GM12878 (cell line): Measurements from ENCODE around the gene GPR31. TPM values are rescaled to one million over a fixed set of nuclear protein-coding genes. Genes with fewer than 3 reads are reported as not detected.

ENCODE experiments used
- ATAC-seq: fragments of 200-7000 bp; cut with Tn5 transposase; 3 replicates; pipeline ENCODE4 v1.9.1; 2020; ENCODE audit warnings: mild to moderate bottlenecking, moderate library complexity
- BruUV-seq: library from RNA; stranded (reverse); fragments of 400-500 nt; replicated peaks from 2 replicates; lab custom pipeline; 2021; lab: Mats Ljungman, UMichigan
- CTCF ChIA-PET: fragments of 300-600 bp; sonication (Branson Sonifier 250); formaldehyde crosslinking; extraction: SDS; loops from one replicate; lab custom pipeline; 2021; ENCODE audit warnings: inconsistent platforms; lab: Yijun Ruan, JAX
- POLR2A ChIA-PET: fragments of 350-600 bp; formaldehyde crosslinking; extraction: SDS; loops from one replicate; lab custom pipeline; 2021; ENCODE audit warnings: inconsistent platforms; lab: Charles Lee
- RAD21 ChIA-PET: fragments of 300-600 bp; sonication (Branson Sonifier 250); formaldehyde crosslinking; loops from one replicate; lab custom pipeline; 2023; ENCODE audit warnings: antibody characterized with exemption; ENCODE audit not compliant: unreplicated experiment; lab: Charles Lee
- SMC1A ChIA-PET: fragments of 300-600 bp; sonication (Branson Sonifier 250); formaldehyde crosslinking; loops from one replicate; lab custom pipeline; 2023; ENCODE audit not compliant: unreplicated experiment, uncharacterized antibody; lab: Charles Lee
- DNase-seq: peaks from one replicate; pipeline ENCODE4 v3.0.0-alpha.2; 2011; ENCODE audit warnings: low read depth, low spot score
- FAIRE-seq: peaks from 3 replicates; lab custom pipeline; 2011; peaks lifted over from hg19 to GRCh38; lab: Jason Lieb, UNC
- H2AFZ ChIP-seq: 2 replicates; pipeline ENCODE4 v1.6.0; 2011; ENCODE audit warnings: low read depth, low read length, control low read depth; ENCODE audit not compliant: control insufficient read depth
- H3K27ac ChIP-seq: 2 replicates; pipeline ENCODE4 v1.5.1; 2011; ENCODE audit warnings: control low read depth; ENCODE audit not compliant: control insufficient read depth, insufficient read depth
- H3K27me3 ChIP-seq, 2 experiments: replicated peaks in 1 of 2; 2 replicates each; pipeline versions ENCODE4 v1.6.0 to v1.6.1; 2011; ENCODE audit warnings: low read length in 1 of 2; ENCODE audit not compliant: control insufficient read depth in 2 of 2, insufficient read depth in 2 of 2
- H3K36me3 ChIP-seq, 2 experiments: 2 replicates each; pipeline ENCODE4 v1.5.1; 2011; ENCODE audit warnings: low read length in 1 of 2; ENCODE audit not compliant: control insufficient read depth in 2 of 2, insufficient read depth in 2 of 2
- H3K4me1 ChIP-seq: 2 replicates; pipeline ENCODE4 v1.6.1; 2011; ENCODE audit warnings: mild to moderate bottlenecking, low read length, moderate library complexity, mixed read lengths; ENCODE audit not compliant: control insufficient read depth, insufficient read depth
- H3K4me2 ChIP-seq: 2 replicates; pipeline ENCODE4 v1.6.0; 2011; ENCODE audit warnings: control low read depth; ENCODE audit not compliant: control insufficient read depth, insufficient read depth
- H3K4me3 ChIP-seq: fragments of 200-600 bp; sonication (generic); 2 replicates; pipeline ENCODE4 v1.5.1; 2016
- H3K79me2 ChIP-seq: 2 replicates; pipeline ENCODE4 v1.6.0; 2011; ENCODE audit warnings: low read length; ENCODE audit not compliant: control insufficient read depth, insufficient read depth
- H3K9ac ChIP-seq: 2 replicates; pipeline ENCODE4 v1.8.0; 2011; ENCODE audit warnings: low read length, control low read depth, mixed read lengths; ENCODE audit not compliant: control insufficient read depth, insufficient read depth
- H3K9me3 ChIP-seq: replicated peaks from 3 replicates; pipeline ENCODE4 v1.5.1; 2011; ENCODE audit warnings: mild to moderate bottlenecking, low read length; ENCODE audit not compliant: control insufficient read depth, insufficient read depth
- H4K20me1 ChIP-seq: 2 replicates; pipeline ENCODE4 v1.6.0; 2011; ENCODE audit not compliant: control insufficient read depth, insufficient read depth
- CBX5 ChIP-seq: sonication (generic); IDR thresholded peaks from 2 replicates; pipeline ENCODE4 v1.6.1; 2016; ENCODE audit warnings: low read depth, moderate library complexity, mild to moderate bottlenecking, inconsistent platforms
- CTCF ChIP-seq, 3 experiments: IDR thresholded peaks in 2 of 3; conservative IDR thresholded peaks in 1 of 3; 2 replicates each; pipeline ENCODE4 v1.5.1; 2011; ENCODE audit warnings: low read depth in 3 of 3, low read length in 3 of 3, mild to moderate bottlenecking in 3 of 3, control low read depth in 2 of 3, moderate library complexity in 2 of 3, inconsistent platforms in 1 of 3, mixed read lengths in 1 of 3; ENCODE audit not compliant: control insufficient read depth in 2 of 3, insufficient read depth in 1 of 3; ENCODE audit errors: extremely low read depth in 1 of 3
- EED ChIP-seq: sonication (generic); IDR thresholded peaks from 2 replicates; pipeline ENCODE4 v1.6.1; 2016; ENCODE audit warnings: antibody characterized with exemption, low read depth
- EGR1 ChIP-seq, 2 experiments: IDR thresholded peaks; 1 replicate in 1 of 2; 2 replicates in 1 of 2; pipeline ENCODE4 v1.6.1; 2011 to 2012; ENCODE audit warnings: low read depth in 2 of 2, low read length in 2 of 2, borderline replicate concordance in 1 of 2, mild to moderate bottlenecking in 1 of 2, moderate library complexity in 1 of 2
- IKZF1 ChIP-seq: fragments of 450-650 bp; conservative IDR thresholded peaks from 2 replicates; pipeline ENCODE4 v1.6.1; 2017; ENCODE audit warnings: antibody characterized with exemption, mild to moderate bottlenecking
- IKZF2 ChIP-seq, 2 experiments: fragments of 450-650 bp; IDR thresholded peaks; 2 replicates each; pipeline ENCODE4 v1.6.1; 2017; ENCODE audit warnings: mild to moderate bottlenecking in 2 of 2, moderate library complexity in 2 of 2
- MYB ChIP-seq: fragments of 150-350 bp; IDR thresholded peaks from 2 replicates; pipeline ENCODE4 v1.6.1; 2014; ENCODE audit warnings: mild to moderate bottlenecking, low read depth, low read length, borderline replicate concordance
- PKNOX1 ChIP-seq: fragments of 450-650 bp; IDR thresholded peaks from 2 replicates; pipeline ENCODE4 v1.6.1; 2016; ENCODE audit warnings: mild to moderate bottlenecking
- POU2F2 ChIP-seq: IDR thresholded peaks from 3 replicates; pipeline ENCODE4 v1.6.1; 2011; ENCODE audit warnings: low read depth, mild to moderate bottlenecking, low read length, borderline replicate concordance
- RAD21 ChIP-seq: IDR thresholded peaks from 2 replicates; pipeline ENCODE4 v1.6.1; 2011; ENCODE audit warnings: mild to moderate bottlenecking, low read depth, low read length, moderate library complexity; ENCODE audit not compliant: insufficient read depth
- RCOR1 ChIP-seq: conservative IDR thresholded peaks from 2 replicates; pipeline ENCODE4 v1.6.1; 2012; ENCODE audit warnings: low read depth, low read length, improper control_type of control experiment
- RUNX3 ChIP-seq: IDR thresholded peaks from 2 replicates; pipeline ENCODE4 v1.6.1; 2012; ENCODE audit warnings: low read length, inconsistent platforms
- SMARCA5 ChIP-seq: fragments of 450-650 bp; IDR thresholded peaks from 2 replicates; pipeline ENCODE4 v1.6.1; 2017; ENCODE audit warnings: mild to moderate bottlenecking
- SPI1 ChIP-seq: IDR thresholded peaks from 2 replicates; pipeline ENCODE4 v1.6.1; 2011; ENCODE audit warnings: low read depth, mild to moderate bottlenecking, low read length, moderate library complexity, borderline replicate concordance; ENCODE audit not compliant: insufficient read depth
- TARDBP ChIP-seq: IDR thresholded peaks from 2 replicates; pipeline ENCODE4 v1.6.1; 2016; ENCODE audit warnings: borderline replicate concordance
- TBL1XR1 ChIP-seq: IDR thresholded peaks from 2 replicates; pipeline ENCODE4 v1.6.1; 2012; ENCODE audit warnings: low read depth, low read length, improper control_type of control experiment
- TCF12 ChIP-seq: IDR thresholded peaks from 2 replicates; pipeline ENCODE4 v1.6.1; 2011; ENCODE audit warnings: low read depth, mild to moderate bottlenecking, low read length
- TCF3 ChIP-seq: IDR thresholded peaks from 2 replicates; pipeline ENCODE4 v1.6.1; 2012; ENCODE audit warnings: low read depth, mild to moderate bottlenecking, low read length, borderline replicate concordance; ENCODE audit not compliant: insufficient read depth
- YY1 ChIP-seq: IDR thresholded peaks from 2 replicates; pipeline ENCODE4 v1.6.1; 2011; ENCODE audit warnings: low read depth, mild to moderate bottlenecking, low read length
- ZNF217 ChIP-seq: fragments of 450-650 bp; IDR thresholded peaks from 2 replicates; pipeline ENCODE4 v1.6.1; 2017; ENCODE audit warnings: antibody characterized with exemption, mild to moderate bottlenecking
- WGBS: methylation state at CpG from one replicate; pipeline ENCODE4 v1.1.6; 2016; ENCODE audit warnings: low lambda C conversion rate; ENCODE audit not compliant: insufficient replicate concordance, insufficient coverage; ENCODE audit errors: missing lambda C conversion rate; 5-methylcytosine and 5-hydroxymethylcytosine counted together
- in situ Hi-C: fragments of 300-500 bp; cut with MboI; formaldehyde crosslinking; loops from 9 replicates; pipeline ENCODE4 v1.14.3; 2018; ENCODE audit warnings: mixed read lengths
- intact Hi-C: fragments of 100-400 bp; cut with micrococcal nuclease; formaldehyde crosslinking; loops from one replicate; pipeline ENCODE4 v1.14.2; 2022; ENCODE audit not compliant: unreplicated experiment
- polyA plus RNA-seq, 11 experiments: library from polyadenylated mRNA; depleted of rRNA in 4 of 11; unstranded in 6 of 11; stranded (reverse) in 5 of 11; fragments of >200 nt; fragmentation: Nextera tagmentation in 4 of 11; fragmentation: Illumina TruSeq in 1 of 11; extraction: Ambion mirVana in 4 of 11; extraction: Trizol in 1 of 11; gene quantifications; 1 replicate in 1 of 11; 2 replicates in 10 of 11; pipeline versions ENCODE4 v1.2.1 to v1.2.3, GENCODE V29; 2011 to 2016; ENCODE audit warnings: inconsistent platforms in 2 of 11, missing spikeins in 2 of 11, low read depth in 1 of 11
- total RNA-seq, 4 experiments: library from RNA; depleted of rRNA in 3 of 4; stranded (reverse); fragments of >200 nt in 3 of 4; fragmentation: Illumina TruSeq in 1 of 4; extraction: Trizol in 1 of 4; gene quantifications; 2 replicates each; pipeline versions ENCODE4 v1.2.1 to v1.2.3, GENCODE V29; 2013 to 2021

The GPR31 gene
- total and polyA plus RNA-seq, 10 of the 15 experiments (the other 5 are each of a cell fraction or from before 2014, with no cell fraction given), result not detected

- FAIRE-seq (peak; percentile 27), ATAC-seq (no peak), DNase-seq (no peak)
- in situ Hi-C loops (no loop called here), intact Hi-C loops (loop anchor here (5.0 to 10.0 kb wide), 2 partner anchors 123 to 165 kb away; partner anchors contain the start of genes CEP43 and RNASET2)
- BruUV-seq, result no TSS peak
- Histone ChIP-seq H3K9me3 (no peaks in the 10 kb centered on the region; the same call in 2 of the 3 replicates), H3K36me3 (no peaks in the 10 kb centered on the region), H3K79me2 (peaks cover 7% of the 10 kb centered on the region; the same call in 1 of the 2 replicates), H3K27me3 (no peaks in the 10 kb centered on the region), H3K9ac (no peak overlapping the region), H2AFZ (no peak overlapping the region), H3K4me2 (peak overlapping the region; percentile 82), H3K4me1 (peaks cover 69% of the 10 kb centered on the region), H3K27ac (peak overlapping the region; percentile 66), H4K20me1 (no peaks in the 10 kb centered on the region), H3K4me3 (0 out of 2 replicates have a peak overlapping the region, but pooled peaks have one; percentile 60)
- 38% methylated on average over 8 of the region's 8 CpGs for WGBS
- ChIA-PET POLR2A (interaction anchor here (0.9 to 14.7 kb wide), 8 partner anchors 9 to 113 kb away, joined by 3 to 279 read pairs (median 8); no protein-coding TSS in a partner anchor), RAD21 (interaction anchor here (1.2 to 8.3 kb wide), 6 partner anchors 9 to 119 kb away, joined by 3 to 231 read pairs (median 40); partner anchors contain the start of gene CEP43), SMC1A (interaction anchor here (0.8 to 21.7 kb wide), 17 partner anchors 8 to 169 kb away, joined by 3 to 542 read pairs (median 4); partner anchors contain the start of gene CEP43), CTCF (interaction anchor here (0.7 to 8.1 kb wide), 15 partner anchors 10 to 345 kb away, joined by 3 to 129 read pairs (median 6); partner anchors contain the start of gene CEP43)
- TF ChIP-seq SPI1 (0 out of 2 replicates have a peak, but pooled peaks have one; percentile 30), POU2F2 (0 out of 3 replicates have a peak, but pooled peaks have one; percentile 29), ZNF217 (peak; percentile 67), RUNX3 (0 out of 2 replicates have a peak, but pooled peaks have one; percentile 8), YY1 (peak; percentile 71), IKZF2 (IDR thresholded peaks at IDR 0.05) (peak in 1 of 2 experiments; percentile 34; a peak in 1 of 4 replicates), CBX5 (peak; percentile 96), TCF12 (peak; percentile 34; the same call in 1 of the 2 replicates), EED (0 out of 2 replicates have a peak, but pooled peaks have one; percentile 27), TCF3 (0 out of 2 replicates have a peak, but pooled peaks have one; percentile 53), RCOR1 (no peak), TBL1XR1 (no peak), SMARCA5 (0 out of 2 replicates have a peak, but pooled peaks have one; percentile 60), MYB (no peak), CTCF (IDR thresholded peaks at IDR 0.05 in 2 of 3, conservative IDR thresholded peaks at IDR 0.05 in 1 of 3; ENCODE audit: control insufficient read depth in 2 of 3, extremely low read depth in 1 of 3, insufficient read depth in 1 of 3, low read depth in 3 of 3, low read length in 3 of 3) (peak; percentile 18 to 58 (median 56); a peak in 5 of 6 replicates), RAD21 (peak; percentile 30), TARDBP (no peak), PKNOX1 (peak; percentile 65), EGR1 (IDR thresholded peaks at IDR 0.05; ENCODE audit: borderline replicate concordance in 1 of 2, low read depth in 2 of 2, low read length in 2 of 2) (0 out of 3 replicates have a peak, but pooled peaks of 1 of the 2 experiments have one; percentile 11), IKZF1 (peak; percentile 31)
Observed at GRCh38 chr6:167119670-167120582, 37.9 kb downstream of the GPR31 start.
